Measurements from ENCODE around the gene XXYLT1. TPM values are rescaled to one million over a fixed set of nuclear protein-coding genes. Genes with fewer than 3 reads are reported as not detected.

Gene XXYLT1
- total and polyA plus RNA-seq, 9 of the 15 experiments (the other 6 are each of a cell fraction or from before 2014, with no cell fraction given) = 1.9 to 18.9 (median 15.0) TPM

GRCh38 chr3:195117978-195118581, 152.9 kb downstream of the XXYLT1 start (continued):
- TF ChIP-seq ZBTB40 (IDR thresholded peaks at IDR 0.05) = no peak
- TF ChIP-seq ZBTB40 (CRISPR knock-in tag; IDR thresholded peaks at IDR 0.05) = no peak
- TF ChIP-seq RBFOX2 (IDR thresholded peaks at IDR 0.05; ENCODE audit: low read depth, low read length) = peak; percentile 56
- TF ChIP-seq TCFL5 (CRISPR knock-in tag; conservative IDR thresholded peaks at IDR 0.05) = no peak
- no peak for TF ChIP-seq ZNF274 (IDR thresholded peaks at IDR 0.05; ENCODE audit: borderline replicate concordance, low read depth, low read length)
- no peak for TF ChIP-seq IRF9 (tag; IDR thresholded peaks at IDR 0.05)
- TF ChIP-seq COPS2 (conservative IDR thresholded peaks at IDR 0.05) = no peak
- TF ChIP-seq HINFP (tag; conservative IDR thresholded peaks at IDR 0.05; ENCODE audit: low read depth) = no peak
- TF ChIP-seq ZNF75A (CRISPR knock-in tag; IDR thresholded peaks at IDR 0.05) = no peak
- TF ChIP-seq ZNF589 (CRISPR knock-in tag; IDR thresholded peaks at IDR 0.05; ENCODE audit: low read depth) = no peak
- no peak for TF ChIP-seq ZNF785 (CRISPR knock-in tag; IDR thresholded peaks at IDR 0.05)
- TF ChIP-seq BRF1 (IDR thresholded peaks at IDR 0.05; ENCODE audit: borderline replicate concordance, extremely low read depth, insufficient read length) = no peak
- TF ChIP-seq ETV5 (CRISPR knock-in tag; IDR thresholded peaks at IDR 0.05; ENCODE audit: low read depth) = peak; percentile 94
- TF ChIP-seq PHF21A (IDR thresholded peaks at IDR 0.05; ENCODE audit: borderline replicate concordance, low read depth) = peak; percentile 78; the same call in 1 of the 2 replicates
- TF ChIP-seq OTX1 (CRISPR knock-in tag; IDR thresholded peaks at IDR 0.05) = no peak

All from K562 (cell line).